Right lobe of liver (tissue), 4 donors: ENCODE data around the gene NPAT.

Experiments used
- CTCF ChIP-seq, 4 donors: fragments of 200-600 bp in 3 of 4; fragments of 450-650 bp in 1 of 4; IDR thresholded peaks; one replicate each; pipeline versions ENCODE4 v1.5.1 to v1.8.0; 2016 to 2022; ENCODE audit warnings: antibody characterized with exemption in 4 of 4, mild to moderate bottlenecking in 2 of 4
- POLR2A ChIP-seq: fragments of 450-650 bp; IDR thresholded peaks from one replicate; pipeline ENCODE4 v1.6.1; 2017; ENCODE audit warnings: antibody characterized with exemption, mild to moderate bottlenecking
- donor health status: DM: no; HTN: no; CAD: no.
- donor health status: DM: no; HTN: no; CAD: no.
- donor health status: DM: no; HTN: yes; CAD: no.

DNA sequence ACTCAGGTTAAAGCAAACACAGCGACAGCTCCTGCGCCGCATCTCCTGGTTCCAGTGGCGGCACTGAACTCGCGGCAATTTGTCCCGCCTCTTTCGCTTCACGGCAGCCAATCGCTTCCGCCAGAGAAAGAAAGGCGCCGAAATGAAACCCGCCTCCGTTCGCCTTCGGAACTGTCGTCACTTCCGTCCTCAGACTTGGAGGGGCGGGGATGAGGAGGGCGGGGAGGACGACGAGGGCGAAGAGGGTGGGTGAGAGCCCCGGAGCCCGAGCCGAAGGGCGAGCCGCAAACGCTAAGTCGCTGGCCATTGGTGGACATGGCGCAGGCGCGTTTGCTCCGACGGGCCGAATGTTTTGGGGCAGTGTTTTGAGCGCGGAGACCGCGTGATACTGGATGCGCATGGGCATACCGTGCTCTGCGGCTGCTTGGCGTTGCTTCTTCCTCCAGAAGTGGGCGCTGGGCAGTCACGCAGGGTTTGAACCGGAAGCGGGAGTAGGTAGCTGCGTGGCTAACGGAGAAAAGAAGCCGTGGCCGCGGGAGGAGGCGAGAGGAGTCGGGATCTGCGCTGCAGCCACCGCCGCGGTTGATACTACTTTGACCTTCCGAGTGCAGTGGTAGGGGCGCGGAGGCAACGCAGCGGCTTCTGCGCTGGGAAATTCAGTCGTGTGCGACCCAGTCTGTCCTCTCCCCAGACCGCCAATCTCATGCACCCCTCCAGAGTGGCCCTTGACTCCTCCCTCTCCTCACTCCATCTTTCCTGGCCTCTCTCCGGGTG, at the start of gene NPAT, which contains the start of gene ATM:
- TF ChIP-seq CTCF (IDR thresholded peaks at IDR 0.05) (peak; percentile 53 to 82 (median 76)), POLR2A (peak; percentile 86)
